ENCODE measurements around the gene ATXN1.

- no peak for TF ChIP-seq CTCF (IDR thresholded peaks at IDR 0.05; ENCODE audit: insufficient read depth, low read length)
- no peak for TF ChIP-seq POLR2AphosphoS5 (IDR thresholded peaks at IDR 0.05; ENCODE audit: low read depth)
- no peak for TF ChIP-seq GABPA (IDR thresholded peaks at IDR 0.05; ENCODE audit: low read depth)
- no peak for TF ChIP-seq REST (IDR thresholded peaks at IDR 0.05; ENCODE audit: insufficient replicate concordance, low read depth)
Observed at GRCh38 chr6:16343593-16343992, 417.7 kb downstream of the ATXN1 start.

Measured in HL-60 (cell line).